Transverse colon (tissue), 4 donors: ENCODE results near the gene CES2. TPM values are rescaled to one million over a fixed set of nuclear protein-coding genes. Genes with fewer than 3 reads are reported as not detected.

Experiments used
- DNase-seq: peaks from one replicate; pipeline ENCODE4 v3.0.0-alpha.2; 2019
- H3K27ac ChIP-seq, 4 donors: fragments of 200-600 bp; sonication (generic); 2 replicates each; pipeline ENCODE4 v1.5.1; 2016 to 2018; ENCODE audit warnings: inconsistent platforms in 4 of 4
- H3K27me3 ChIP-seq: fragments of 200-600 bp; sonication (generic); 2 replicates; pipeline ENCODE4 v1.5.1; 2017; ENCODE audit warnings: inconsistent platforms
- H3K36me3 ChIP-seq, 4 donors: fragments of 200-600 bp; sonication (generic); 2 replicates each; pipeline ENCODE4 v1.5.1; 2017 to 2019; ENCODE audit warnings: inconsistent platforms in 4 of 4
- H3K4me1 ChIP-seq, 4 donors: fragments of 200-600 bp; sonication (generic); 2 replicates each; pipeline ENCODE4 v1.5.1; 2017 to 2020; ENCODE audit warnings: inconsistent platforms in 4 of 4
- H3K4me3 ChIP-seq, 4 donors: fragments of 200-600 bp; sonication (generic); 1 replicate in 1 of 4; 2 replicates in 3 of 4; pipeline versions ENCODE4 v1.5.1 to v1.6.1; 2017 to 2019; ENCODE audit warnings: inconsistent platforms in 4 of 4
- H3K9me3 ChIP-seq, 2 donors: fragments of 200-600 bp; sonication (generic); 2 replicates each; pipeline ENCODE4 v1.5.1; 2017 to 2019; ENCODE audit warnings: inconsistent platforms in 2 of 2
- CTCF ChIP-seq, 5 experiments: fragments of 200-600 bp in 3 of 5; fragments of 450-650 bp in 2 of 5; sonication (generic) in 3 of 5; IDR thresholded peaks; 1 replicate in 2 of 5; 2 replicates in 3 of 5; pipeline ENCODE4 v1.5.1; 2016 to 2017; ENCODE audit warnings: antibody characterized with exemption in 5 of 5, inconsistent platforms in 3 of 5, mild to moderate bottlenecking in 2 of 5, moderate library complexity in 1 of 5
- EP300 ChIP-seq: sonication (generic); formaldehyde crosslinking; IDR thresholded peaks from one replicate; pipeline ENCODE4 v1.6.1; 2017; ENCODE audit warnings: antibody characterized with exemption, low read depth
- POLR2A ChIP-seq: fragments of 450-650 bp; IDR thresholded peaks from one replicate; pipeline ENCODE4 v1.6.1; 2016; ENCODE audit warnings: antibody characterized with exemption, mild to moderate bottlenecking, moderate library complexity
- POLR2AphosphoS5 ChIP-seq, 3 donors: sonication (generic); formaldehyde crosslinking; IDR thresholded peaks; one replicate each; pipeline ENCODE4 v1.6.1; 2016; ENCODE audit warnings: antibody characterized with exemption in 3 of 3
- WGBS, 2 donors: methylation state at CpG; one replicate each; pipeline ENCODE4 v1.1.5; 2018; ENCODE audit warnings: low coverage in 1 of 2; 5-methylcytosine and 5-hydroxymethylcytosine counted together
- in situ Hi-C, 4 donors: fragments of 200-750 bp; cut with MboI; loops; one replicate each; pipeline versions ENCODE4 v1.15.0 to v1.15.1; 2017; ENCODE audit warnings: low sequenced_read_pairs in 3 of 4, low pct_ligation_motif_present in 1 of 4, low pct_unique_long_range_greater_than_20kb in 1 of 4
- intact Hi-C: fragments of 100-400 bp; cut with DNase I; formaldehyde crosslinking; loops from one replicate; pipeline ENCODE4 v1.15.1; 2023; ENCODE audit warnings: low total_unique reads
- total RNA-seq, 4 donors: library from RNA; depleted of rRNA; stranded (reverse); fragments of >200 nt; gene quantifications; one replicate each; pipeline ENCODE4 v1.1.0, GENCODE V29; 2016

Gene CES2
- total RNA-seq, 4 donors from 2014 or later, result 462 to 1,338 (median 921) TPM

DNA sequence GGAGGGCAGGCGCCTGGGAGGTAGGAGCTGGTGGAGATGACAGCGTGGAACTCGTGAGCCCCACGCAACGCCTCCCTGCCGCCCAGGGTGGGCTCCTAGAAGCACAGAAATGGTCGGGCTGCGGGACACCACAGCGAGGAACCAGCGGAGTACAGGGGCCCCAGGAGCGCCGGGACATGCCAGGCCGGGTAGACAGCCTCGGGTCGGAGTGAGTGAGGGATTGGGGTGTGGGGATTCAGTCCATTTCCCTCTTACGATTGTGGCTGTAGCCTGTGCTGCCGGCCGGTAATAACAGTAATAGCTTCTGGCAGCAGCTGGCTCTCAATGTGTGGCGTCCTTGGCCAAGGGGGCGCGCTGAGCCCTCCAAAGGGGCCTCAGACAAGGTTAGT, 13.5 kb downstream of the CES2 start:
- TF ChIP-seq POLR2AphosphoS5 (IDR thresholded peaks at IDR 0.05) (no peak), POLR2A (no peak), CTCF (IDR thresholded peaks at IDR 0.05) (no peak), EP300 (no peak)
- intact Hi-C loops, result no loop called here
- peaks cover 18 to 33% (median 23%) of the 10 kb centered on the region in 4 donors for H3K4me1 ChIP-seq
- H3K9me3 ChIP-seq, result no peaks in the 10 kb centered on the region
- DNase-seq, result no peak
- peaks cover 13% of the 10 kb centered on the region for H3K27me3 ChIP-seq
- in situ Hi-C loops, result no loop called here
- H3K36me3 ChIP-seq, result no peaks in the 10 kb centered on the region
- H3K4me3 ChIP-seq, result peak overlapping the region in 3 of 4 donors; percentile 34 to 58 (median 45)
- H3K27ac ChIP-seq, result no peak overlapping the region
- 31% methylated on average over 16 of the region's 21 CpGs; no CpG with 5 or more reads in 1 of the 2 donors for WGBS, 2 donors

- Histone ChIP-seq H3K9me3 (no peaks in the 10 kb centered on the region), H3K27me3 (peaks cover 13% of the 10 kb centered on the region), H3K4me3 (no peak overlapping the region), H3K36me3 (no peaks in the 10 kb centered on the region), H3K4me1 (peaks cover 18 to 38% (median 26%) of the 10 kb centered on the region in 4 donors), H3K27ac (no peak overlapping the region)
- DNase-seq, result no peak
- WGBS, 2 donors, result 57 to 58% methylated on average over 4 to 6 of the region's 6 CpGs
- TF ChIP-seq POLR2A (no peak), CTCF (IDR thresholded peaks at IDR 0.05) (no peak)
- intact Hi-C loops (no loop called here), in situ Hi-C loops (no loop called here)
These were observed 14.2 kb downstream of the CES2 start for GRCh38 chr16:66949472-66949871.

GRCh38 chr16:66950437-66950836, 15.1 kb downstream of the CES2 start:
- H3K4me3 ChIP-seq, result no peak overlapping the region
- WGBS, 2 donors, result 73 to 83% methylated on average over 2 of the region's 2 CpGs
- no peaks in the 10 kb centered on the region for H3K36me3 ChIP-seq
- TF ChIP-seq EP300, result no peak
- TF ChIP-seq POLR2A, result no peak
- TF ChIP-seq POLR2AphosphoS5 (IDR thresholded peaks at IDR 0.05), result no peak
- H3K27ac ChIP-seq, result no peak overlapping the region
- DNase-seq, result no peak
- intact Hi-C loops (no loop called here), in situ Hi-C loops (loop anchor here in 2 of 4 donors (25.0 kb wide), 2 partner anchors 212 to 437 kb away; partner anchors contain the start of genes B3GNT9 (in 1 of the 2), FBXL8 (in 1 of the 2), HSF4 (in 1 of the 2) and NOL3 (in 1 of the 2))
- peaks cover 13% of the 10 kb centered on the region for H3K27me3 ChIP-seq
- no peaks in the 10 kb centered on the region for H3K9me3 ChIP-seq
- H3K4me1 ChIP-seq, result peaks cover 18 to 48% (median 32%) of the 10 kb centered on the region in 4 donors

GRCh38 chr16:66950971-66951790, 15.9 kb downstream of the CES2 start:
- Histone ChIP-seq H3K27me3 (peaks cover 13% of the 10 kb centered on the region), H3K36me3 (no peaks in the 10 kb centered on the region), H3K9me3 (no peaks in the 10 kb centered on the region), H3K4me3 (no peak overlapping the region), H3K4me1 (peaks cover 18 to 53% (median 37%) of the 10 kb centered on the region in 4 donors), H3K27ac (no peak overlapping the region)
- in situ Hi-C loops, result loop anchor here in 2 of 4 donors (25.0 kb wide), 2 partner anchors 211 to 436 kb away; partner anchors contain the start of genes B3GNT9 (in 1 of the 2), FBXL8 (in 1 of the 2), HSF4 (in 1 of the 2) and NOL3 (in 1 of the 2)
- TF ChIP-seq CTCF (IDR thresholded peaks at IDR 0.05), result no peak
- no peak for TF ChIP-seq POLR2A
- TF ChIP-seq EP300, result no peak
- no peak for TF ChIP-seq POLR2AphosphoS5 (IDR thresholded peaks at IDR 0.05)
- WGBS, 2 donors, result 73 to 82% methylated on average over 4 of the region's 4 CpGs
- DNase-seq, result no peak
- intact Hi-C loops, result no loop called here
